Stimulated activated CD4-positive, alpha-beta T cell treated with anti-CD3 and anti-CD28 coated beads, Interleukin-12 subunit alpha, Interleukin-12 subunit beta, amount 100 ng/mL, for 24 hours (primary cell): Measurements from ENCODE around the gene MTMR6.

Experiments
- DNase-seq, 2 experiments: peaks; one replicate each; pipeline ENCODE4 v3.0.0-alpha.2; 2020; ENCODE audit warnings: low read depth in 2 of 2

Gene MTMR6

DNA sequence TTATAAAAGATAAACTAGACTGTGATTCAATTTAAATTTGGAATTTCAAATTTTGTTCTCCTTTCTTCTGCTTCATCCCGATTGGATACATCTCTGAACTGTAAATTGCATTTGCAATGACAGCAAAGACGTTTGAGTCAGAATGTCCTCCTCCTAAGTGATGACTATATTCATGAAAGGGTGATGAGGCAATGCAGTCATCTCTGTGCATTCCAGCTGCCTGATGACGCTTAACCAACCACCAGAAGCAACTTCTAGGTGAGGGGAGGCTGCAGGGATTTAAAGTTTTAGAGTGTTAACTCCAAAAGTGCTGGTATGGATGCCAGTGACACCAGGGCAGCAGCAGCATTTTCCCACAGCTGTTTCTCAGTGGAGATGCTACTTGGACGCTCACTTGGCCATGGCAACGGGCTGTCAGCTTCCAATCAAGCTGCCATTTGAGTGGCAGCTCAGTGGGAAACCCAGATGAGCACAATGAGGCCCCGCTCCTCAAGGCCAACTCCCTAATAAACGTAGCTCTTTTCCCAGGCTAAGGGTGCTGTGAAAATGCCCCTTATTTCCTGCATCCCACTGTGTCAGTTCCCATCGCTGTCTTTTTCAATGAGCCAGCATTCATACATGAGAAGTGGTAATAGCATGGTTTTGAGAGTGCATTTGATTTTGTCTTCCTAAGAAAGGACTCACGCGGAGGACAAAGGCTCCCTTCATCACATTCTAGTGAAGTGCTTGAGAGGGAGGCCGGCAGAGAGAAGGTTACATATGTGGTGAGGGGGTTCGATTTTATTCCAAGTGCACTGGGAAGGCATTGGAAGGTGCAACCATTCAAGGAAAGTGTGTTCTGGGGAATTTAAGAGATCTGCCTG, 70.0 kb downstream of the MTMR6 start:
- no peak for DNase-seq

DNA sequence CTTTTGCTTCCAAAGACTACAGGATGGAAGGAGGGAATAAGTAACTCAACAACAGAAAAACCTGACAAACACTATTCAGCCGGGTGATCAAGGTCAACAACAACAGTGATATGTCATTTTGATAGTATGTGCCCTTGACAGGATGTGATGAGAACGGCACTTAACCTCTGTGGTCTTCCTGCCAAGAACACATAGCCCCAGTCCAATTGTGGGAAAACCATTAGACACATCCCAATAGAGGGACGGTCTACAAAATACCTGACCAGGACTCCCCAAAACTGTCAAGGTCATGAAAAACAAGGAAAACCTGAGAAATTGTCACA, 72.1 kb downstream of the MTMR6 start:
- DNase-seq = no peak

DNA sequence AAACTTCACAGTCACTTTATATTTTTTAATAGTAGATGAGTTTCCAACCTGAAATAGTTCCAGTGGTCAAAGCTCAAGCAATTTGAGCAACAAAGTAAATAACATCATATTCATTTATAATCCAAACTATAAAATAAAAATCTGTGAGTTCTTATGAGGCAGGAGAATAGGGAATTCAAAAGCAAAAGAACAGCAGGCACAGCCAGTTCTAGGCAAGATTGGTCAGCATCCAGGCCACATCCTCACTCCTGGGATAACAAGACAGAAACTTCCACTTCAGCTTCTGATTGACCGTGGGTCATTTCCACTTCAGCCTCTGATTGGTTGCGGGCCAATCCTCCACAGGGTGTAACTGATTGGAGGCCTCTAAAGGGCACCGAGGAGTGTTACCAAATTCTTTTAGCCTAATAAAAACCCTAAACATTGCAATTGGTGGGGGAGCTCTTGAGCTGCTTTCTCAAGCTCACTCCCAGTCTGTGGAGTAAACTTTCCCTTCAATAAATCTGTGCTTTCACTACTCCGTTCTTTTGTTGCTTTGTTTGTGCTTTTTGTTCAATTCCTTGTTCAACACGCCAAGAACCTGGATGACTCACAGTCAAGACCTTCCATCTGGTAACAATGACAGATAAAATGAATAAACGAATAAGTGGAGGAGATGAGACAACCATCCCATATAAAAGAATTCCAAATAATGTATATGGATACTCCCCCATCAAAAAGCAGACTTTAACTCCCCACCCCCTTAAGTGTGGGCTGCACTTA, 72.6 kb downstream of the MTMR6 start:
- DNase-seq = no peak

DNA sequence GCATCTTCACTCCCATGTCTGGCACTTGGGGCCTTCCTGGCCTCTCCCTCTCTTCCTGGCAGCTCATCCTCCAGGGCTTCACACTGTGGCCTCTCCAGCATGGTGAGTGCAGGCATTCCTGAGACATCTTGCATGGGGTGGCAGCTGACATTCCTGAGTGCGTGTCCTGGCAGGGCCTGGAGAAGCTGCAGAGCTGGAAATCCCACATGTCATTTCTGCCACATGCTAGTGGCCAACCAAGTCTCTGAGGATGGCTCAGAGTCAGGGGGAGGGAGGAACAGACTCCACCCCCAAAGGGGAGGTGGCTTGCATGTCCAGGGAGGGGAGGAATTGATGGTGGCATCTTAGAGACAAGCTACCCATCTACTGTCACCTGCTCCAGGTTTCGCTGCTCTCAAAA, 73.6 kb downstream of the MTMR6 start:
- no peak for DNase-seq

DNA sequence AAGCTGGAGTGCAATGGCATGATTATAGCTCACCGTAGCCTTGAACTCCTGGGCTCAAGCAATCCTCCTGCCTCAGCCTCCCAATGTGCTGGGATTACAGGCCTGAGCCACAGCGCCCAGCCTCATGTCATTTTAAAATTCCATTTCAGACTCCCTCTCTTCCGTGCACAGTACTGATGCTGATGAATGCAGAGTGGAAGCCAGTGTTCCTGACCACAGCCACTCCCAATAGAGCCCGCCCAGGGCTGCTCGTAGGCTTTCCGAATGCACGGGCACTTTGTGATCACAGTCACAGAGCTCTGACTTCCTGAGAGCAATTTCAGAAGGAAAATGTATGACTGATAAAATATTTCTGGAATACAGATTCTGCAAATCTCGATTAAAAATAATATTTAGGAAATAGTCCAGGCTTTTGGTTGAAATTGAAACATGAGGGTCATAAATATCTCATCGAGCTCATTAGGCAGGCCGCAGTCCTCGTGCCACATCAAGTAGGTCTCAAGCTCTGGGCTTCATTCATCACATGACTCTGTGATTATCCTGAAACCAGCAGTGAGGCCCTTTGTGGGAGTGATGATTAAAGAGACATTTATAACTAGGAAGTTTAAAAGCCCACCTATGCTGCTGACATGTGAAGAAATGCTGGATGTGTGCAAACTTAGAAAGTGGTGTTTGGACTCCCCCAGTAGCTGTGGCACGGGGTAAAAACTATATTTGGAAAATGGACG, 76.3 kb downstream of the MTMR6 start:
- no peak for DNase-seq

DNA sequence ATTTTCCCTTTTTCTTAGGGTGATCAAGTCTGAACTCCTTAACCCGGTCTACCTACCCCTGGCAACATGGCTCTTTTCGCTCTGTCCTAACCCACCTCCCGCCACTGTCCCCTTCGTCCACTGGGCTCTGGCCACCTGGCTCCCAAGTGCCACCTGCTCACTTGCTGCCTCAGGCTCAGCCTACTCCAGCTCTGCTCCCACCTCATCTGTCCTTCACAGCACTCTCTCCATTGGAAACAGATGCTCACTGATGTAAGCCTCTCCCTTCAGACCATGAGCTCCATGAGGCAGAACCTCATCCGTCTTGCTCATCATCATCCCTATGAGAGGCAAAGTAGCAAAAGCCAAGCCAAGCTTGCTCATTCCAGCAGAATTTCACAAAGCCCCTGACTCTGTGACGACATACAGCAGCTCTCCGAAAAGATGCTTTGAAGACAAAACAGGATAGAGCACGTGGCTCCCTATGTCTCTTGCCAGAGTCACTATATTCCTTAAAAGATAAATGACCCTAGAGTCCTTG, 79.9 kb downstream of the MTMR6 start:
- DNase-seq = no peak

DNA sequence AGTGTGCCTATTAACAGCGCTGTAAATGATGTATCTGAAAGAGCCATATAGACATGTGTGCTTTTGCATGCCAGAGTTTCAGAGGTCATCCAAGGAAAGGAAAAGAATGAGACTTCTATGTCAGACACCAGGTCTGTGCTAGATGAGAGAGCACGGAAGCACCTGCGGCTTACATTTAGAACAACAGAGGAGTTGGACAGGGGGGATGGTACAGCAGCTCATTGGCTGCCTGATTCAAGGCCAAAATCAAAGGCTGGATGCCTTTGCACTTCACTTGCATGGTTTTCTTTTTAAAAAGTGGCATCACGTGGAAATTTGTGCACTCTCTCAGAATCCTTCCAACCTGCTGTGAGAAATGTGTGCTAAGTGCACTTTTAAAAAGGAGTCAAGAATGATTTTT, 82.4 kb downstream of the MTMR6 start:
- DNase-seq = no peak

DNA sequence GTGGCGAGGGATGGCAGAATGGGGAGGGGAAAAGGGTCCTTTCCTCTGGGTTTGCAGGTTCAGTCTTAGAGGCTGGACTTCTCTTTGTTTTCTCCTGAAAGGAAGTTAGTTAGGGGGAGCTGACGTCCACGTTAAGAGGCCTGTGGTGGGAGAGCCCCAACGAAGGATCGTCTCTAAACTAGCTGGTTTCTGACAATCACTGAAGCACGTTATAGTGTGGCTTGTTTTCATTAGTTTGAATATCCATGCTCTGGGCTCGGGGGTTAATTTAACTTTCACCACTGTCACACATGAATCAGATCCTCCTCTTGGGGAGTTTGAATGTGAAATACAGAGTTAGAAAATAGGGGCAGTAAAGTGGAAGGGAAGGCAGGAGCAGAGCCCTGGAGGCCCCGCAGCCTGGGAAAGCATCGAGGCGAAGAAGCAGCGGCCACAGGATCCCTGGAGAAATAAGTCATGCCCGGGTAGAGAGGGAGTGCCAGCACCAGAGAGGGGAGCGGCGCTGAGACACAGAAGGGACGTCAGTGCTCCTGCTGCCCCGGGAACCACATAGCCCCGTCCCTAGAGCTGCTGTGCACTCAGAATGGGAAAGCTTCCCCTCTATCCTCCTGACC, 84.1 kb downstream of the MTMR6 start:
- DNase-seq = no peak

DNA sequence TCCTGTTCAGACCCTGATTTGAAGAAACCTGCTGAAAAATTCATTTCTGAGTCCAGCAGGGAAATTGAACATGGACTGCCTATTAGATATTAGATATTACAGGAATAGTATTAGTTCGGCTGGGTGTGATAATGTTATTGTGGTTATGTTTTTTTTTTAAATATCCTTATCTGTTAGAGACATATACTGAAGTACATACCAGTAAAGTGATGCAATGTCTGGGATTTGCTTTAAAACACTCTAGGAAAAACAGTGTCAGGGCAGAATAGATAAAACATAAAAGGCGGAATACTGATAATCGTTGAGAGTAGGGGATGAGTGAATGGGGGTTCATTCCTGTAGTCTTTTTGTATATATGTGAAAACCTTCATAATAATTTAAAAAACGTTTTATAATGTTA, 86.5 kb downstream of the MTMR6 start:
- DNase-seq = no peak

DNA sequence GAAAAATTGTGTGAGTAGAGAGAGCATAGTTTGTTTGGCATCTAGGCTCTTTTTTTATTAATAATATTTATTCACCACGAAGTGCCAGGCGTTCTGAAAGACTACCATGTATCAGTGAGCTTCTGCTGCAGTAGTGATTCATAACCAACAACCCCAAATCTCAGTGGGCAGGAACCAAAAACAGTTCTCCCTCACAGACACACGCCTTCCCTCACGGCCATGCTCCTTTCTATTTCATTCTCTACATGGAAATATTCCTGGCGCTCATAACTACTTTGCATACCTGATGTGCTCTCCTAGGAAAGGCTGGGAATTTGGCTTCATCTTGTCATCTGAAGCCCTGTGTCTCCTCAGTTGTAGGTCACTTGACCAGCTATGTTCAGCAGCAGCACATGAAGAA, 88.6 kb downstream of the MTMR6 start:
- DNase-seq = no peak

DNA sequence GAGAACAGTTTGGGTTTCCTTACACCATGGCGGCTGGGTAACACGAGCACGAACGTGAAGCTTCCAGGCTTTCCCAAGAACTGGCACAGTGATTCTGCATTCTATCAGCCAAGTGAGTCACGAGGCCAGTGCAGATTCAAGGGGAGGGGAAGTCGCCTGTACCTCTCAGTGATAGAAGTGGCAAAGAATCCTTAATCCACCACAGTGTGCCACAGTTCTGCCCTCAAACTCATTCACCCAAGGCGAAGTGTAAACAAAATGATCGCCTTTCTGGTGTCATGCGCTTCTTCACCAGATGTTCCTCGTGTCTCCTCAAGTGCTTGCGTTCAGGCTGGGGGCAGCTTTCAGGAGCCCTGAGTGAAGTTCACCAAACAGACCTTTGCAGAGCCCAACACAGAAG, 90.3 kb downstream of the MTMR6 start:
- no peak for DNase-seq
